ENCODE results near the gene LARGE1.
"Not testable (repeated sequence)": the region's sequence is repeated elsewhere in the genome, so short reads cannot be mapped to it uniquely, and the experiment has no call there.

LARGE1 gene

DNA sequence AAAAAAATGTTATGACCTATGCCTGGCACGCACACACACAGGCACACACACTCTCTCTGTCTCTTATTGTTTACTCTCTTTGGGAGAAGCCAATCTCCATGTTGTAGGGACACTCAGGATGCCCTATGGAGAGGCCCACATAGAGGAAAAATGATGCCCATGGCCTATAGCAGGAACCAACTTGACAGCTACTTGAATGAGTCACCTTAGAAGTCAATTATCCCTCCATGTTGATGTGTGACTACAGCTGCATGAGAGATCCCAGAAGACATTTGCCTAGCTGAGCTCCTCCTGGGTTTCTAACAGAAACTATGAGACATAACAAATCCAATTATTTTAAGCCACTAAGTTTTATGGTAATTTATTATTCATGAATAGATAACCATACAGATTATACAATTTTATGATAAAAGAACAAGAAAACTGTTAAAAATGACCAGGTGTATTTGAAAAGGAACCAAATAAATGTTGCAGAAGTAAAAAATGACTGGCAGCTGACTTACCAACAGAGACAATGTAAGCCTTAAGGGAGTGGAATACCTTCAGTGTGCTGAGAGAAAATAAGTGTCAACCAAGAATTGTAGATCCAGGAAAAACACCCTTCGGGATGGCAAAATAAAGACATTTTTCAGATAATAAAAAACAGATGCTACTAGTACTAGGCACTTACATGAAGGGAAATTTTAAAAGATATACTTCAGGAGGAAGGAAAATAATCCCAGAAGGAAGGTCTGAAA lies 458.4 kb downstream of the LARGE1 start:
- DNase-seq, result no peak

DNA sequence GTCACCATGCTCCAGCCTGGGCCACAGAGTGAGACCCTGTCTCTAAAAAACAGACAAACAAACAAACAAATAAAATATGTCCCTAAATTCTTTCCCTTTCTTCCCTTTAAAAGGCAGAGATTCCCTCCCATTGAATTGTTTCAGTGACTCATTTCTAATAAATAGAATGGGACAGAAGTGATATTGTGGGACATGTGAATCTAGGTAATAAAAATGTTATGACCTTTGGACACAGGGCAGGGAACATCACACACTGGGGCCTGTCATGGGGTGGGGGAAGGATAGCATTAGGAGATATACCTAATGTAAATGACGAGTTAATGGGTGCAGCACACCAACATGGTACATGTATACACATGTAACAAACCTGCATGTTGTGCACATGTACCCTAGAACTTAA lies 459.0 kb downstream of the LARGE1 start:
- DNase-seq, result not testable (repeated sequence)

DNA sequence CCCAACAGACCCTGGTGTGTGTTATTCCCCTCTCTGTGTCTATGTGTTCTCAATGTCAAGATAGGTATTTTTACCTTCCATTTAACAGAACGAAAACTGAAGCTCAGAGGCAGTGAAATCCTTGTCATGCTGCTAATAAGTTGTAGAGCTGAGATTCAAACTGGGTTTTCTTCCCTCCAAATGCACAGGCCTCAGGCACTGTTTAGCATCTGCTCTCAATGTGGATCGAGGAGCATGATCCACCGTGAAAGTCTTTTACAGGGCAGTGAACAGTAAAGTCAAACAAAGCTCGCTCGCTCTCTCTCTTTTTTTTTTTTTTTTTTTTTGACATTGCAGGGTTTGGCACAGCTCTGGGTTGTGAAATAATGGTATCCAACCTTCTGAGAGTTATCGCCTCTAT lies 461.1 kb downstream of the LARGE1 start:
- no peak for DNase-seq

DNA sequence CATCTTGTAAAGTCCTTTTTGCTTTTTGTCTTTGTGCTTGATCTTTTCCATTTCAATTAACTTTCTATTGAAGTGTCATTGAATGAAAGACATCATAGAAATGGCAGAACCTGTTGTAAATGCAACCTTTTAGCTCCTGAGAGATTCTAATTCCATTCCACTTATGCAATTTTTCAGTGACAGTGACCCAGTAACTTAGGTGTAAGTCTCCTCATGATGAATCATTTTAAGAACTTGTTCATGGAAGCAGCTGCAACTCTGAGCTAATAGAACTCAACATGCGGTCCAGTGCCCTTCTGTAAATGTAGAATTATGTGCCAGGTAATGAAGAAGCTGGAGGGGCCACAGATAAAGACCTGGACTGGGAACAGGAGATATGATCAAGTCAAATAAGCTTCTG lies 463.8 kb downstream of the LARGE1 start:
- DNase-seq, result no peak

DNA sequence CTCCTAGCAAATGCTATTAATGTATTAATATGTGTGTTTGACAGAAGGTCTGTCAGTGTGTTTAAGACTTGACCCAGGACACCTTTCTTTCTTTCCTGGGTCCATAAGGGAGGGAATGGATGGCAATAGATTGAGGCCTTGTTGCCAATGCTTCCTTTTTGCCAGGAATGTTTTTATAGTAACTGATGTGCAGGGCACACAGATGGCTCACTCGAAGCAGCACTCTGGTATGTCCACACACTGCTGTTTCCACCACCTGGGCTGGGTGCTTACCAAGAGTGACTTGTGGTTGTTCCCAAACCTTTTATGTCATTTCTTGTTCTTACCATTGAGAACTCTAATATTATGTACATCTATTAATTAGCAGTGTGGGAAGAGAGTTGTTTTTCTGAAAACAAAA lies 465.2 kb downstream of the LARGE1 start:
- DNase-seq, result no peak

DNA sequence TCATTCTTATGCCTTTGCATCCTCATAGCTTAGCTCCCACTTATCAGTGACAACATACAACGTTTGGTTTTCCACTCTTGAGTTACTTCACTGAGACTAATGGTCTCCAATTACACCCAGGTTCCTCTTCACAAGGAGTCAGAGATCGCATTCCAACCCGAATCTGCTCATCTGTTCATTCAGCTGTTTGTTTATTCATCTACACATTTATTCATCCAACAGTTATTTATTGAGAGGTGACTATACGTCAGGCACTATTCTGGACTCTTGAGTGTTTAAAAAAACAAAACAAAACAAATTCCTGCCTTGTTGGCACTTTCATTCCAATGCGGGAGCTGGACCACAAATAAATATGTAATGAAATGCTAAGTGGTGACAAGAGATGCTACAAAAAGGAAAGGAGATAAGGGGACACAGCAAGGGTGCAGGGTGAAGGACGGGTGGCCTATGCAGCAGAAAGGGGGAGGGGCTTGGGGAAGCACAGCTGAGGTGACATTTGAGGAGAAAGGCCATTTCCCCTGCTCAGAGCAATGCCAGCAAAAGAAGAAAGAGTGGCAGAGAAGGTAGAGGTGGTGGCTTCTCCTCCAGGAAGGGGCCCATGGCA lies 468.3 kb downstream of the LARGE1 start:
- no peak for DNase-seq

DNA sequence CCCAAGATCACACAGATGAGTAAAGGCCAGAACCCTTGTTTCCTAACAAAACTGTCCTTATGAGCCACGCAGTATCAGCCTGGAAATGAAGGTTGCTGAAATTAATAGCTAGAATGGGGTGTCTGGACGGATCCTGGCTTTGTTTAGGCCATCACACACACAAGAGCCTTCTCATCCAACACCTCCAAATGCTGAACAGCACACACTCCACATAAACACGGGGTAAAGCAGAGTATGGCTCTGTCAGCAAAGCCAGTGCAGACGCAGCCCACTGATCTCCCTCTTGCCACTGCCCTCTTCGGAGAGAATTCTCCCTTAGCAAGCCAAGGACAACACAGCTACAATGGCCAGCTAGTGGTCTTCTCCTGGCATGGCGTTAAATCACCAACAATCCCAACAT lies 469.5 kb downstream of the LARGE1 start:
- DNase-seq, result no peak

DNA sequence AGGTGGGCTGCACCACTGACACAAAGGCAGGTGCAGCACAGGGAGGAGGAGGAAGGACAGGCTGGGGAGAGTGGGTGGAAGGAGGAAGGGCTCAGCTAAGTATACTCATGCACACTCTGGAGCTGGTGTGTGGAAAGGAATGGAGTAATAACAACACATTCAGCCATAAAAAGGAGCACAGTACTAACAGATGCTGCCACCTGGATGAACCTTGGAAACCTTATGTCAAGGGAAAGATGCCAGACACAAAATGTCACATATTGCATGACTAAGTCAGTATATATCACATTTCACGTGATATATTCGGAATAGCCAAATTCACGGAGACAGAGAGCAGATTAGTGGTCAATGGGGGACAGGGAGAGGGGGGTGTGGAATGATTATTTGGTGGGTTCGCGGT lies 472.5 kb downstream of the LARGE1 start:
- DNase-seq, result no peak

DNA sequence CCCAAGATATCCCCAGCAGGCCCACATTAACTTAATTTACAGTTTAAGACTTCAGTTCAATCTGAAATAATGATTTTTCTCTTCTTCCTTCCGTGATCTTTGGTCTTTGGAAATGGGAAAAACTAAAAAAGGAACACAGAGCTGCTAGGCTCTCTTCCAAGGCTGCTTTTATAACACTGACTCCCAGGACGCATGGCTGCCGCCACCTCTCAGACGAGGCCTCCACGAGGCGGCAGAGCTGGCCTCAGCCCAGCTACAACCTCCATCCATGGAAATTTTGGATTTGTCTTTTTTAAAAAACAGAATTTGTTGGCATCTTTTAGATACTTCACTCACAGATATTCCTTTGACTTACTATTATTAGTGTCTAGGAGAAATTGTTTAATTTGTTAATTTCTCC lies 476.6 kb downstream of the LARGE1 start:
- no peak for DNase-seq

DNA sequence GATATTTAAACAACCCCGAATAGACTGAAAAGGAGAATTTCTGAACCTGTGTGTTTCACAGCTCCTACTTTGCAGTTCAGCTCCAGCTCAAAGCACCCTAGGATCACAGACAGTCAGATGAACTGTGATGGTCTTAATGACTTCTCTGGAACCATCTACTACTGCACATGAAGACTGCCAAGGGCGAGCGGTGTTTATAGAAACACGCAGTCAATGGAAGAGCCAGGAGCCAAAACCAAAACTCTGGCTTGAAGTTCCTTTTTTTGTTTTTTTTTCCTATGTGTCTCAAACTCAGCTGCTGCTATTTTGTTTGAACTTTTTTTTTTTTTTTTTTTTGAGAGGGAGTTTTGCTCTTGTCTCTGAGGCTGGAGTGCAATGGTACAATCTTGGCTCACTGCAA lies 479.5 kb downstream of the LARGE1 start:
- DNase-seq, result no peak

DNA sequence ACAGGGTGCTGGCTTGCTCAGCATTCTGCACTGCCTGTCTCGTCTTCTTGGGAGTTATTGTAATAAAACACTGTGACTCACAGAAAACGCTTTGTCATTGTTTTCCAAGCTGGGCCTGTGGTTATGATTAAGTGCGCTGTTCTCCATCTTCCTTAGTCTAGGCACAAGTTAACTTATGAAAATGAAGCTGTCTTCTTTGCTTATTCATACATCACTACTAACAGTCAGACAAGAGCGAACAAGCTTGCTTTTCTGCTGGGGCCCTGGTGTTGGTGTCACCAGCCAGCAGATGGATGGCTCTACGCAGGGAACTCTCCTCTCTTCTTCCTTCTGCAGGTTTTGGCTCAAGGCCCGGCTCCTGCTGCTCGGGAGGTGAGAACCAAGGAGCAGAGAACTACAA lies 482.0 kb downstream of the LARGE1 start:
- no peak for DNase-seq

DNA sequence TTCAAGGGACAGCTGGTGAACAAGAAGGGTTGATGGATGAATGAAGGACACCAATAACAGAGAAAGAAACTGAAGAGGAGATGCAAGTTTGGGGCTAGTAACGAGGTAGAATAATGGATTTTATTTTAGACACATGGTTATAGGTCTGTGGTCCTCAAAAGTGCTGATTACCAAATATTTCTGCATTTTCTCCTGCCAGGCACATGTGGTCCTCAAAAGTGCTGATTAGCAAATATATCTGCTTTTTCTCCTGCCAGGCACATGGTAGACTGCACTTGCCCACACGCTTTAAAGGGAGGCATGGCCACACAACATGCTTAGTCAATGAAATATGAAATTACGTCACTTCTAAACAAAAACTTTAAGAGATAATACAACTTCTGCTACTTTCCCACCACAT lies 489.0 kb downstream of the LARGE1 start:
- no peak for DNase-seq

DNA sequence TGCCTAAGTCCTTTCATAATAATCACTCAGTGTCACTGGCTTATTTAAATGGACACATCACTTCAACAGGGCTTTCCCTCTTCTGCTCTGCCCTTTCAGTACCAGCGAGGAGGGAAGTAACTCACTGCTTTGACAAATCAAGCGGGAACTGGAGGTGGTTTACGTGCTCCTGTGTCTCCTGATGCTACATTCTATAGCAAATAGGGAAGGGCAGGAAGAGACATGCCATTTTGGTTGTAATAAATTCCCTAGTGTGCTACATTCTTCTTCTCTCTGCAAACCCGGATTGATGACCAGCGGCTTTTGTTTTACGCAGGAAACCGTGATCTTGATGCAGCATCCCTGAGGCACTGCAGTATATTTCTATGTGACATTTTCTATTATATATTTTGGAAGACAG lies 491.0 kb downstream of the LARGE1 start:
- DNase-seq, result no peak

DNA sequence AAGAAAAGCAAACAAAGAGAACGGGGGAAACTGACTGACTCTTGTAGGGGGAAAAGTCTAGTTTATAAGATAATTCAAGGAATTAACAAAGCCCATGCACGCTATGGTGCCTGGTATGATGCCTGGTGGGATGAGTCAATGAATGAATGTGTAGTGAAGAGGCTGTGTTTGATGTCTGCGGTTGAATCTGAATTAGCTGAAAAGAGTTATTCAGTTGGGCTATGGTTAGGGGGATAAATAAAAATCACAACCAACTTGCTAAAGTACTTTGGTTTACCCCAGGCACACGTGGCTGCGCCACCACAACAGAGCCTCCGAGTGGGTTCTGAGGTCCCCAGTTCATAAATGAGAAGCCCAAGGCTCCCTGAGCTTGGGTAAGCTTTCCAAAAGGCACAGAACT lies 492.8 kb downstream of the LARGE1 start:
- DNase-seq, result no peak

DNA sequence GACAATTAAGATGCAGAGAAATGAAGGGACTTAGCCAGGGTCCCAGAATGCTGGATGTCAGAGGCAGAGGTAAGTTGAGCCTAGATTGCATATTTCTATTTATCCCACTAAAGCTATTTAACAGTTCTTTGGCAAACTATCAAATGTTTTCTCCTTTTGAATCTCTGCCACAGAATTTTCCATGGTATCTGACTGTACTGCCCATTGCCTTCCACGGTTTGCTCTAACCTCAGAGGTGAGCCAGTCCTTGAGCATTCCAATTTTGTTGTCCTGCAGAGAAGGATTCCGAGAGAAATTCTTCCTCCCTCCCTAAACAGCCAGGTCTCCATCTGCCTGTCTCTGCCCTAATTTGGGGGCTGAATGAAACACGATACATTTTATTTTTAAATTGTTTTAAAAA lies 493.8 kb downstream of the LARGE1 start:
- DNase-seq, result no peak

DNA sequence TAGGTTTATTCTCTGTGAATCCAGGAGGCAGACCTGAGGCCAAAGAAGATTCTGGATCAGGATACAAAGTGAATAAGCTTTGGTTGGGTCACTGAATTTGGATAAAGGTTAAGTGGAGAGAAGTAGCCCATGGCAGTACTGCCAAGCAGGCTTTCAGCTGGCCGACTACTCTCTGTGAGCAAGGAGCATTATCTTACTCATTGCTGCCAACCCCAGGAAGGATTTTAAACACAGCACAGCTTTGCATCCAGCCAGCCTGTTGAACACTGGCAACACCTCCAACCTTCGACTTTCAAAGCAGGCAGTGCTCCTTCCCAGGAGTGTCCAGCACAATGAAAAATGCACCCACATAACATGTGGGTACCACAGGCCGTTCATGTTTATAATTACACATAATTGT lies 498.4 kb downstream of the LARGE1 start:
- no peak for DNase-seq

DNA sequence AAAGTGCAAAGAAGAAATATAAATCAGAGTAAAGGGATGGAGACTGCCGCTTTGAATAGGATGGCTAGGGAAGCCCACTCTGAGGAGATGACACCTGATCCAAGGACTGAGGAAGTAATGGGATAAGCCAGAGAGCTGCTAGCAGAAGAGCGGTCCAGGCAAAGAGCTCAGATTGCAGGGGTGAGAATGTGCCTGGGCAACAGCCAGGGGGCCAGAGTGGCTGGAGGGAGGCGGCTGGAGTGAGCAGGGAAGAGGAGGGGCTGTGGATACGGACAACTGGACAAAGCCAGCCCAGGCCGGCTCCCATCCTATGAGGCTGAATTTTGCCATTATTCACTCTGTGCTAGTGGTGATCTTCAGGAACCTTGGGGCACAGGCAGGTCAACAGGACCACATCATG lies 501.8 kb downstream of the LARGE1 start:
- no peak for DNase-seq

DNA sequence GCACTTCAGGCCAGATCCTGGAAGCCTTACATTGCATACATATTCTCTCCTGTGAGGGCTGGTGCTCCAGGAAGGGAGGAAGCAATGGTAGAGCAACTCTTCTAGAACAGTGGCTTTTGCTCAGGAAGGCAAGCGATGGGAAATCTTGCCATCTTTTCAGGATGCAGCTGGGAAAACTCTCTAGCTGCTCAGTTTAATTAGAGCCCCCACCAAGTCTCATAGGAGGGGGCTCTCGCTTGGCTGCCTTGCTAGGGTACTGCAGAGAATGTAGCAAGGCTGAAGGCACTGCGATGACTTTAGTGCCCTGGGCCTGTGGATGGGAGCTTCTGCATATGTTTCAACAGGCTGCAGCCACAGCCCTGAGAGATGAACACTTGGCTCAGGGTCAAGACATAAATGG lies 504.9 kb downstream of the LARGE1 start:
- no peak for DNase-seq

DNA sequence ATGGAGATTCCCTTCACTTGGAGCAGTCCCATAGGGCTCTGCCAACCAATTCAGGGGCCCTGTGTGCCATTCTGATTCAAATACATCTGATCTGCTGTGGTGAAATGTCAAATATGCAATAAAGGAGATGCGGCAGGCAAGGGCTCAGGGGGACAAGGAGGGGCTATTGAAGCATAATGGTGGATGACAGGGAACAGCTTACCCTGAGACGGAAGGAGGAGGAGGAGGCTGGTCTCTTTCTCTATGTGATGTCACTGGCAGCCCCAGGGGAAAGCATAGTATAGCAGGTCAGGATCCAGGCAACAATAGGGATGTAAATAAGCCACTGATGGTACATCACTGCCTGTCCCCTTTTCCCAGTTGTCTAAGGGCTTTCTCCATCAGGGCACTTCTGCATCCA lies 511.2 kb downstream of the LARGE1 start:
- no peak for DNase-seq

DNA sequence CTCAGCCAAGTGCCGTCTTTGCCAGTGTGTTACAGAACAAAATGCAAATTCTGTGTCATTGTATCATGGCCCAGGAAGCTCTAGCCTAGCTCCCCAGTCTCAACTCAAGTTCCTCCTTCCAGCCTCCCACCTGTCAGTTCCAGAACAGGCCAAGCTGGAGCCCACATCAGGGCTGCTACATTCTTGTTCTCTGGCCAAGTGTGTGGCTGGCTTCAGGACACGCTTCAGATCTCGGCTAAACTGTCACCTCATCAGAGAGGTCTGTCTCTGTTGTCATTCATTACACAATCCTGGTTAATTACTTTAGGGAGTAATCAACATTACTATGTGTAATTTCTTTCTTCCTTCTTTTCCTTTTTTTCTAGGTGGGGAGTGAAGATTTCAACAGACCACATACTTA lies 515.1 kb downstream of the LARGE1 start:
- DNase-seq, result no peak

DNA sequence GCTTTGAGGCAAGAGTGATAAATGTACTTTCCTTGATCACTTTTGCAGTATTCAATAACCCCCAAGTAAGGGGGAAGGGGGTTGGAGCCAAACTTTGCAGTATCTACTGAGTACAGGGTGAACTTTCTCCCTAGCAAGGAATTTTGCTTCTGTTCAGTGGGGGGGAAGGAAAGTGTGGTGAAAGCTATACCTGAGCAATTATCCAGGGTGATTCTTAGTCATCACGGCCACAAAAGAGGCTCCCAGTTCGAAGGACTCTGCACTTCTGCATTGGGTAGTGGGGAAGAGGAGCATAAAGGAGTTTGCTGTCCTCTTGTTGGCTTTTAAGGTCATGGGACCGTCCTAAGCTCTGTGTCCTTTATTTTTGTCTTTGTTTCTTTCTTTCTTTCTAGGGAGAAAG lies 515.6 kb downstream of the LARGE1 start:
- no peak for DNase-seq

DNA sequence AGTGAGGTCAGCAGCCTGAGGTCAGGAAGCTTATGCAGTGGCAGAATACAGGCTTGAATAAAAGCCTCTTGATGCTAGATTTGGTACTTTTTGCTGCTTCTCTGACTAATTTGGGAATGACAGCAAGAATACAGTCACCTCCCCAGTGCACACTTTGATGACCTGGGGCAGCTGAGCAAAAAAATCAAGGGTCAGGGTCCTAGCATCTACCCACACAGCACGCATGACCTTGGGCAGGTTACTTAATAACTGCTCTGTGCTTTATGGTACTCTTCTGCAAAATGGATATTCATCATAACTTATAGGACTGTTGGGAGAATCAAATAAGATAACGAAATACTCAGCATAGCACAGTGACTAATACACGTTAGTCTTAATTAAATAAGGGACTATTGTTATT lies 518.0 kb downstream of the LARGE1 start:
- DNase-seq, result no peak

DNA sequence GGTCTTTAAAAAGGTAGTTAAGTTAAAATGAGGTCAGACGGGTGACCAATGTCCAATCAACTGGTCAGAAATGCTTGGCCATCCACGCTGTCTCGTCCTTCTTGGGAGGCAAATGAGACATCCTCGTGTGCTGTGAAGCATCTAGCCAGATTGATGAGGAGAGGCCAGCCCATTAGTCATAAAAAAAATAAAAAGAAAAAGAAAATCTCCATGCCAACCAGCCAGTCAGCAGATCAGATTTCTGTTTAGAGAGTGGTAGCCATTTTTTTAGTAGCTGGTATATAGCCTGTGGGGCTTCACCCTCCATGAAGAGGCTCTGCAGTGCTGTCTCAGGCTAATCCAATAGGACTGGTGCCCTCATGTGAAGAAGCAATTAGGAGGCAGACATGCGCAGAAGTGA lies 519.0 kb downstream of the LARGE1 start:
- DNase-seq, result no peak

DNA sequence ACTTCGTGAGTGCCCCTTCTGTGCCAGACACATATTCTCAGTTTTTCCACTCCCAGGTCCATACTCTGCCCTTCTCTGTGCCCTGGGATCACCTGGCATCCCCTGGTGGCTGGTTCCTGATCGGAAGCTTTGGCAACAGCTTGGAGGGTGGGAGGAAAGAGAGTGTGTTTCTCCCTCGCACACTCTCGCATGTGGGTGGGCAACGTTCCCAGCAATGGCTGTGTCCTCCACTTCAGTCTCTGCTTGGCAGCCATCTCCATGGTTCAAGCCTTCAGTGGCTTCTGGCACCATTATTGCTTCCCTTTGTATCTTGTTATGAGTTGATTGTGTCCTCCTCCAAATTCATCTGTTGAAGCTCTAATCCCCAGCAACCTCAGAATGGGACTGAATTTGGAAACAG lies 519.4 kb downstream of the LARGE1 start:
- DNase-seq, result no peak
